ENCODE data around the gene TREML2.

The TREML2 gene

DNA sequence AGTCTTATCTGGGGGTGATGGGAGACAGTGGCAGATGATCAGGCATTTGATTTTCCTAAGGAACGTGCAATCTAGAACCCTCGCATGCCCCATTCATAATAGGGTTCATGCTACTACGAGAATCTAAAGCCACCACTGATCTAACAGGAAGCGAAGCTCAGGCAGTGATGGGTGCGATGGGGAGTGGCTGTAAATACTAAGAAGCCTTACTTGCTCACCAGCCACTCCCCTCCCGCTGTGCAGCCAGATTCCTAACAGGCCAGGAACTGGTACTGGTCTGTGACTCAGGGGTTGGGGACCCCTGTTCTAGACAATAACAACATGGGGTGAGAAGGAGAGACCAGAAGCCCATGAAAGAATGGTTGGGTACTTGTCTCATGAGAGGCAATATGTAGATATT is 31.7 kb upstream of the TREML2 start:
- TF ChIP-seq, protein P1, sequence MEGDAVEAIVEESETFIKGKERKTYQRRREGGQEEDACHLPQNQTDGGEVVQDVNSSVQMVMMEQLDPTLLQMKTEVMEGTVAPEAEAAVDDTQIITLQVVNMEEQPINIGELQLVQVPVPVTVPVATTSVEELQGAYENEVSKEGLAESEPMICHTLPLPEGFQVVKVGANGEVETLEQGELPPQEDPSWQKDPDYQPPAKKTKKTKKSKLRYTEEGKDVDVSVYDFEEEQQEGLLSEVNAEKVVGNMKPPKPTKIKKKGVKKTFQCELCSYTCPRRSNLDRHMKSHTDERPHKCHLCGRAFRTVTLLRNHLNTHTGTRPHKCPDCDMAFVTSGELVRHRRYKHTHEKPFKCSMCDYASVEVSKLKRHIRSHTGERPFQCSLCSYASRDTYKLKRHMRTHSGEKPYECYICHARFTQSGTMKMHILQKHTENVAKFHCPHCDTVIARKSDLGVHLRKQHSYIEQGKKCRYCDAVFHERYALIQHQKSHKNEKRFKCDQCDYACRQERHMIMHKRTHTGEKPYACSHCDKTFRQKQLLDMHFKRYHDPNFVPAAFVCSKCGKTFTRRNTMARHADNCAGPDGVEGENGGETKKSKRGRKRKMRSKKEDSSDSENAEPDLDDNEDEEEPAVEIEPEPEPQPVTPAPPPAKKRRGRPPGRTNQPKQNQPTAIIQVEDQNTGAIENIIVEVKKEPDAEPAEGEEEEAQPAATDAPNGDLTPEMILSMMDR (IDR thresholded peaks at IDR 0.05; ENCODE audit: low read depth, low read length): no peak
- H3K4me3 ChIP-seq (ENCODE audit: low read depth, low read length): no peak overlapping the region

DNA sequence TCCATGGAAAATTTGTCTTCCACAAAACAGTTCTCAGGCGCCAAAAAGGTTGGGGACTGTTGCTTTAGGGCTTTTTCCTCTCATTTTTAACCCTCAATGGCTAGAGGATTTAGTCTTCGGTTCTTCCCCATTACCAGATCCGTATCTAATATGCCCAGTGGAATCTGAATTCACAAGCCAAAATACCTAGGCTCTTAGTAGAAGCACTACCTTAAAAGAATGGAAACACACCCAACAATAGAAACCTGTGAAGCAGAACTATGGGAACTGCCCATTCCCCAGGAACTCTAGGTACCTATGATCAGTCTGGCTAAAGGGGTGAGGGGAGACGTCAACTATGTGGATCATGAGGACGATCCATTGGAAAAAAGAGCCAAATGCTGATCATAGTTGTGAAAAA is 30.3 kb upstream of the TREML2 start:
- H3K4me3 ChIP-seq (ENCODE audit: low read depth, low read length): no peak overlapping the region
- TF ChIP-seq, protein P1 (IDR thresholded peaks at IDR 0.05; ENCODE audit: low read depth, low read length): no peak

DNA sequence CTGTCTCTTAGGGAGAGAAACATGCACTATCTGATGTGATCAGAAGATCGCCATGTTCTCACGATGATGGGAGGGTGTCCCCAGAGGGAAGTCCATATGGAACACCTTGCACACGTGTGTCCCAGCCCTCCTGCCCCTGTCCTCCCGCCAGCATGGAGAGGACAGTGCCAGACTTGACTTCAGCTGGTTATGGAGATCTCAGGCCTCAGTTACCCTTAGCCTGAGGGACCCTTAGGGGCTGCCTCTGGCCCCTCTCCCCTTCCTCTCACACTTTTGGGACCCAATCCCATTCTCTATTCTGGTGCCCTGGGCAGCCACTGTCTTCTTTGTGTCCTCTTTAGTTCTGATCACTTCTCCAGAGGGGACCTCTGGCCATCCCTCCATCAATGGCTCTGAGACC is 28.8 kb upstream of the TREML2 start:
- TF ChIP-seq, protein P1 (IDR thresholded peaks at IDR 0.05; ENCODE audit: low read depth, low read length): no peak
- no peak overlapping the region for H3K4me3 ChIP-seq (ENCODE audit: low read depth, low read length)

- TF ChIP-seq, protein P1 (IDR thresholded peaks at IDR 0.05; ENCODE audit: low read depth, low read length): no peak
- H3K4me3 ChIP-seq (ENCODE audit: low read depth, low read length): no peak overlapping the region
Measured at GRCh38 chr6:41228616-41229015, 27.7 kb upstream of the TREML2 start.

- TF ChIP-seq, protein P1 (IDR thresholded peaks at IDR 0.05; ENCODE audit: low read depth, low read length): no peak
- H3K4me3 ChIP-seq (ENCODE audit: low read depth, low read length): no peak within 1 kb of the TSS
Measured at GRCh38 chr6:41228096-41228495, 27.1 kb upstream of the TREML2 start, which contains the start of gene TREML4. Gene TREML4, plus strand, starts transcription at chr6:41228349. Its CDS starts 79 bp downstream, at chr6:41228428.

- no peak overlapping the region for H3K4me3 ChIP-seq (ENCODE audit: low read depth, low read length)
- TF ChIP-seq, protein P1 (IDR thresholded peaks at IDR 0.05; ENCODE audit: low read depth, low read length): no peak
Measured at GRCh38 chr6:41226752-41227151, 25.8 kb upstream of the TREML2 start.

GRCh38 chr6:41224800-41225199 is 23.9 kb upstream of the TREML2 start:
- TF ChIP-seq, protein P1 (IDR thresholded peaks at IDR 0.05; ENCODE audit: low read depth, low read length): no peak
- no peak overlapping the region for H3K4me3 ChIP-seq (ENCODE audit: low read depth, low read length)
